ENCODE results near the gene THOC7.

GRCh38 chr3:63862804-63863149 is 828 bp downstream of the THOC7 start:
- no peak for TF ChIP-seq CTCF (IDR thresholded peaks at IDR 0.05)
- TF ChIP-seq POLR2A (IDR thresholded peaks at IDR 0.05): no peak
